NCI-H2107 treated with DMSO at 0.1 percent for 48 hours (cell line): Measurements from ENCODE around the gene SMAD4.
"Not testable (repeated sequence)": the region's sequence is repeated elsewhere in the genome, so short reads cannot be mapped to it uniquely, and the experiment has no call there.

Experiments used
- DNase-seq: peaks from one replicate; lab custom pipeline; 2025; ENCODE audit not compliant: unreplicated experiment; lab: John Stamatoyannopoulos, UW

Gene SMAD4

DNA sequence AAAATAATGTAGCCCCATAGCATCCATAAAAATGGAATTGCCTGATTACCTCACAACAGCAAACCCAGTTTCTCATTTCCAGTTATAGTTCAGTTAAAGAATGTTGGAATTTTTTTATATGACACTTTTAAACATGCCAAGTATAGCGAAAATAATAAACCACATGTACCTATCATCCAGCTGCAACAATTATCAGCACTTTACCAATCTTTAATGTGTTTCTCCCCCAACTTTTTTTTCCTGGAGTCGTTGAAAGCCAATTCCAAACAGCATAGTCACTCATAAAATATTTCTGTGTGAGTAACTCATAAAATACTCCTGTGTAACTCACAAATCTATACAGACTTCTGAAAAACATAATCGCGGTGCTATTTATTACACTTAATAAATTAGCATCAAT, 38.1 kb downstream of the SMAD4 start:
- no peak for DNase-seq

DNA sequence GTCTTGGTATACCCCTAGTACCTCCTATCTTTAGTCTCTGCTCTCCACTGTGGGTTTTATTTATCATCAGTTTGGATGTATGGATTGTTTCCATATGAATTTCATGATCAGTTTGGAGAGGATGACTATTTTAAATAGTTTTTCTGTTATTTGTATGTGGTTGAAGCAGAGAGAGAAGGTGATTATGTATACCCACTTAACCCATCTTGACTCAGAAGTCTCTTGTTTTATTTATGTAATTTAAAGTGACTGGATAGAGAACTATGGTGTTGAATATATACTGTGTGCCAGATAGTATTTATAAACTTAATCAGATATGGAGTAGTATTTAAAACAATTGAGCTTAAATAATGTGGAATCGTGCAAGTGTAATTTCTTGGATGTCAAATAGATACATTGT, 39.9 kb downstream of the SMAD4 start:
- DNase-seq, result no peak

DNA sequence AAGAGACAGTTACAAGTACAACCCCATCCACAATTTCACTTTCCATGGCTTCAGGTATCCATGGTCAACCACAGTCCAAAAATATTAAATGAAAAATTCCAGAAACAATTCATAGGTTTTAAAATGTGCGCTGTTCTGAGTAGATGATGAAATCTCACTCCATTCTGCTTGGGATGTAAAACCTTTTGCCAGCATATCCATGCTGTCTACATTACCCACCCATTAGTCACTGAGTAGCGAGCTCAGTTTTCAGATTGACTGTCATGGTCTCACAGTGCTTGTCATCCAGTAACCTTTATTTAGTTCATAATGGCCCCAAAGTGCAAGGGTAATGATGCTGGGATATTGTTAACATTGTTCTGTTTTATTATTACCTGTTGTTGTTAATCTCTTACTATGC, 40.5 kb downstream of the SMAD4 start:
- no peak for DNase-seq

DNA sequence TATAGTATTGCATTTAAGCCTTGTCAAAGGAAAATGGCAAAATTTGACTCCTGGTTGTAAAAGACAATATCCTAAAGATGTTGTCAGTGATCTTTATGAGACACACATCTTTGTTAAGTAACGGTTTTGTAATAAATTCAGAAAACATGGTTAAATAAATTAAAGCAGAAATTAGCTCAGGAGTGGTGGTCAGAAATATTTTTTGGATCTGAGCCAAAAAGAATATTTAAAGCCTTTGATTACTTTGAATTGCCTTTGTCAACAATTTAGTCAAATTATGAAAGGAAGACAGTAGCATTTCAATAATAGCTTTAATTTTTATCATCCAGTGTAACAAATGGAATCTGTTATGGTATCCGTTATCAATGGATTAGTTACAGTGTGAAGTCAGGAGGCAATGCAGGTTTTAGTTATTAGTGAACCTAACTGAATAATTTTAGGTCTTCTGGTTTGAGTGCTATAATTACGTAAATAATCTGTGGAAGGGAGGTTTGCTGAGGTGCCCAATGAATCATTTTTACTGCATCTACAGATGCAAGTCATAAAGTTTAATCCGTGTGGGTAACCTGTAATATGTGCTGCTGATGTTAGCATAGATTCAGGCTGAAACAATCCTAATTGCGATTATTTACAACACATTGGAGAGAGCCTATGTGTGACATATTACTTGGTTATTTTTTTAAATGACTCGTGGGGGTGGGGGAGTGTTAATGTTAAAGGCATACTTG, 42.7 kb downstream of the SMAD4 start:
- DNase-seq, result no peak

DNA sequence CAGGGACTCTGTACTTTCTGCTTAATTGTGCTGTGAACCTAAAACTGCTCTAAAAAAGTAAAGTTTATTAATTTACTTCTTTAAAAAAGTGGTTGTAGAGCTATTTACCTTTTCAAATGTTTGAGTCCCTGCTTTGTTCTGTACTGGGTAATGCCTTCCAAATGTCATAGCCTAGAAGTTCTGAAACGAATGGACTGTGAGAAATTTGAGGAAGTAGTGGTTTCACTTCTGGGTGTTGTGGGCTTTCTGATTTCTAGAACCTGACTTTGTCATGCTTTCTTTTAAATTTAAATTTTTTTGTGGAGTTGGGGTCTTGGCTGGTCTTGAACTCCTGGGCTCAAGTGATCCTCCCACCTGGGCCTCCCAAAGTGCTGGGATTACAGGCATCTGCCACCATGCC, 44.6 kb downstream of the SMAD4 start:
- DNase-seq, result no peak

DNA sequence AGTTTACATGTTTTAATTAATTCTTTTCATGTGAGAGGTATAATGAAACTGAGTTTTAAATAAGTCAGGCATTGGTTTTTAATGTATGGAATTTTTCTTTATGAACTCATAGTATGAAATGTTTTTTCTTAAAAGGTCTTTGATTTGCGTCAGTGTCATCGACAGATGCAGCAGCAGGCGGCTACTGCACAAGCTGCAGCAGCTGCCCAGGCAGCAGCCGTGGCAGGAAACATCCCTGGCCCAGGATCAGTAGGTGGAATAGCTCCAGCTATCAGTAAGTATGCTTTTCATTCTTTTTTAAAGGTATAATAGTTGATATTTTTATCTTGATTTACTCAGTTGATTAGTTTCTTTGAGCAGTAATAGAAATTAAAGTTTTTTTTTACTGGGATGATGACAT, 46.5 kb downstream of the SMAD4 start:
- DNase-seq, result no peak

DNA sequence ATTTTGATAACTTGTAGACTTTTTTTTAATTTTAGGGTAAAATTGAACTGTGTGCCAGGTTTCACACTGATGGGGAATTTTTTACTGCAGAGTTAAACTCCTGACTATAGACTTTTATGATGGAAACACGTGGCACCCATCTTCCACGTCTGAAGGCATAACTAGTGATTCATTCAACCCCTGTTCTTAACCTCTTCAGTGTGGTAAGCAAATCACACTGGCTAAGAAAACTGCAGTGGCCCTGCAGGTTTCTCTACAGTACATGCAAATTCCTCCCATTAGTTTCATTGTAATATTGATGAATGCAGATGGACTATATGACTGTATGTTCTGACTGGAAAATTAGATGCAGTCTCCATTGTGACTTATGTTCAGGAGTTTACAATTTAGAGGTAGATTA, 47.2 kb downstream of the SMAD4 start:
- no peak for DNase-seq

DNA sequence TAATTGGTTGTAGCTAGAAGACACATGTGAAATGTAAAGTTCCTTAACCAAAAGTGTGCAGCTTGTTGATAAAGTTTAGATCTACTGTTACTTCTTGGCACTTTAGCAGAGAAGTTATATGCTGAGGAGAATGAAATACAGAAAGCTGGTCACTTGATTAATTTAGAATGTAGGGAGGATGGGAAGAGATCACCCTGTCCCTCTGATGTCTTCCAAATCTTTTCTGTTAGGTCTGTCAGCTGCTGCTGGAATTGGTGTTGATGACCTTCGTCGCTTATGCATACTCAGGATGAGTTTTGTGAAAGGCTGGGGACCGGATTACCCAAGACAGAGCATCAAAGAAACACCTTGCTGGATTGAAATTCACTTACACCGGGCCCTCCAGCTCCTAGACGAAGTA, 48.0 kb downstream of the SMAD4 start:
- no peak for DNase-seq

DNA sequence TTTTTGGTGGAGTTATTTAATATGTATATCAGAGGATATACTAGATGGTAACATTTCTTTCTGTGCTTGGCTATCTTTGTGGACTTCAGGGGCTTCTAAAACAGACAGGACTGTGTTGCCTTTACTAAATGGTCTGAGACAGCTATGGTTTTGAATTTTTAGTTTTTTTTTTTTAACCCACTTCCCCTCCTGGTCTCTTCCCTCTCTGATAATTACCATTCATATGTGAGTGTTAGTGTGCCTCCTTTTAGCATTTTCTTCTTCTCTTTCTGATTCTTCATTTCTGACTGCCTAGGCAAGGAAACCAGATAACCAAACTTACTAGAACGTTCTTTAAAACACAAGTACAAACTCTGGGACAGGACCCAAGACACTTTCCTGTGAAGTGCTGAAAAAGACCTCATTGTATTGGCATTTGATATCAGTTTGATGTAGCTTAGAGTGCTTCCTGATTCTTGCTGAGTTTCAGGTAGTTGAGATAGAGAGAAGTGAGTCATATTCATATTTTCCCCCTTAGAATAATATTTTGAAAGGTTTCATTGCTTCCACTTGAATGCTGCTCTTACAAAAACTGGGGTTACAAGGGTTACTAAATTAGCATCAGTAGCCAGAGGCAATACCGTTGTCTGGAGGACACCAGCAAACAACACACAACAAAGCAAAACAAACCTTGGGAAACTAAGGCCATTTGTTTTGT, 52.7 kb downstream of the SMAD4 start:
- DNase-seq, result no peak

DNA sequence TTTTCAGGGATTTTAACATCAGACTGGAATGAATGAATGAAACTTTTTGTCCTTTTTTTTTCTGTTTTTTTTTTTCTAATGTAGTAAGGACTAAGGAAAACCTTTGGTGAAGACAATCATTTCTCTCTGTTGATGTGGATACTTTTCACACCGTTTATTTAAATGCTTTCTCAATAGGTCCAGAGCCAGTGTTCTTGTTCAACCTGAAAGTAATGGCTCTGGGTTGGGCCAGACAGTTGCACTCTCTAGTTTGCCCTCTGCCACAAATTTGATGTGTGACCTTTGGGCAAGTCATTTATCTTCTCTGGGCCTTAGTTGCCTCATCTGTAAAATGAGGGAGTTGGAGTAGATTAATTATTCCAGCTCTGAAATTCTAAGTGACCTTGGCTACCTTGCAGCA, 53.4 kb downstream of the SMAD4 start:
- DNase-seq, result no peak

DNA sequence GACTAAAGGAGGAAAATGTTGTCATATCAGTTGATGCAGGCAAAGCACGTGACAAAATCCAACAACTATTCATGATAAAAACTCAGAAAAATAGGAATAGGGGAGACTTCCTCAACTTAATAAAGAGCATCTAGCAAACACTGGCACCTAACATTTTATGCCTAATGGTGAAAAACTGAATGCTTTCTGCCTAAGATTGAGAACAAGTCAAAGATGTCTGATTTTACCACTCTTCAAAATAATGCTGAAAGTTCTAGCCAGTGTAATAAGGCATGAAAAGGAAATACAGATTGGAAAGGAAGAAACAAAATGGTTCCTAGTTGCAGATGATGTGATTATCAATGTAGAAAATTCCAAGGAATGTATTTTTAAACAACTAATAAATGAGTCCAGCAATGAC, 58.4 kb downstream of the SMAD4 start:
- no peak for DNase-seq

DNA sequence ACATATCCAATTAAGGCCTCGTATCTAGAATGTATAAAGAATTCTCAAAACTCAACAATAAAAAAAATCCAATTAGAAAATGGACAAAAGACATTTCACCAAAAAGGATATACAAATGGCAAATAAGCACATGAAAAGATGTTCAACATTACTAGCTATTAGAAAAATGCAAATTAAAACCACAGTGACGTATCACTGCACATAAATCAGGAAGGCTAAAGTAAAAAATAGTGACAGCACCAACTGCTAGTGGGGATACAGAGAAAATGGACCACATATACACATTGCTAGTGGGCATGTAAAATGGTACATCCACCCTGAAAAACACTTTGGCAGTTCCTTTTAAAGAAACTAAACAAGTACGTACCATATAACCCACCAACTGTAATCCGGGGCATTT, 59.7 kb downstream of the SMAD4 start:
- no peak for DNase-seq

DNA sequence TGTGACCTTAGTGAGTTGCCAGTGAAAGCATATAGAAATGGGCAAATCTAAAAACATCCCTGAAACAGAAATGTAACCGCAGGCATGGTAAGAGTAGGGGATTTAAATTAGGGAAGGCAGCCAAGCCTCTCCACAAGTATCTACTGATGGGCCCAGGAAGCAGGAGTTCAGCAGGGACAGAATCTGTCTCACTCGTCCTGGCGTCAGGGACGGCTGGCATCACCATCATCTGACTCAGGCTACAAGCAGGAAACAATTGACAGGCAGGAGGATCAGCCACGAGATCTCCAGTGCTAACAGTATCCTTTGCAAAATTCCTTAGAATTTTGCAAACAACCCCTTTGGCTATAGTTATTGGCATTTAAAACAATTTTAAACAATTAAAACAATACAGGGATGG, 61.3 kb downstream of the SMAD4 start:
- no peak for DNase-seq

DNA sequence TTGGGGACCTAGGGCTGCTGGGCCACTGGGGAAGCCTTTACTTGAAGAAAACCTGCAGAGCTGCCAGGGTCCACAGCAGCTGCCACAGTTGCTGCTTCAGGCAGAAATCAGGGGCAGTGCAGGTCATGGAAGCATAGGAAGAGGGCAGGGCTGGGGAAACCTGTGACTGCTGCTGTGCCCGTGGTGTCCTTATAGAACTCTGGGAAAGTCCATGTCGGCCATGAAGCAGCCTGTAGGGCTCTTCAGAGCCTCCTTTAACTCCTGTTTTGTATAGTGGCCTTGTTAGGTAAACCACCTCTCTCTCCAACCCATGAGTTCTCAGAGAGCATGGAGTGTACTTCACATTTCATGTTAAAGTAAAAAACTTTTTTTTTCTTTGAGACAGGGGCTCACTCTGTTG, 62.1 kb downstream of the SMAD4 start:
- no peak for DNase-seq

DNA sequence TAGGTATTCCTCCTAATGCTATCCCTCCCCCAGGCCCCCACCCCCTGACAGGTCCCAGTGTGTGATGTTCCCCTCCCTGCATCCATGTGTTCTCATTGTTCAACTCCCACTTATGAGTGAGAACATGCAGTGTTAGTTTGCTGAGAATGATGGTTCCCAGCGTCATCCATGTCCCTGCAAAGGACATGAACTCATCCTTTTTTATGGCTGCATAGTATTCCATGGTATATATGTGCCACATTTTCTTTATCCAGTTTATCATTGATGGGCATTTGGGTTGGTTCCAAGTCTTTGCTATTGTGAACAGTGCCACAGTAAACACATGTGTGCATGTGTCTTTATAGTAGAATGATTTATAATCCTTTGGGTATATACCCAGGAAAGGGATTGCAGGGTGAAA, 63.0 kb downstream of the SMAD4 start:
- DNase-seq, result not testable (repeated sequence)

DNA sequence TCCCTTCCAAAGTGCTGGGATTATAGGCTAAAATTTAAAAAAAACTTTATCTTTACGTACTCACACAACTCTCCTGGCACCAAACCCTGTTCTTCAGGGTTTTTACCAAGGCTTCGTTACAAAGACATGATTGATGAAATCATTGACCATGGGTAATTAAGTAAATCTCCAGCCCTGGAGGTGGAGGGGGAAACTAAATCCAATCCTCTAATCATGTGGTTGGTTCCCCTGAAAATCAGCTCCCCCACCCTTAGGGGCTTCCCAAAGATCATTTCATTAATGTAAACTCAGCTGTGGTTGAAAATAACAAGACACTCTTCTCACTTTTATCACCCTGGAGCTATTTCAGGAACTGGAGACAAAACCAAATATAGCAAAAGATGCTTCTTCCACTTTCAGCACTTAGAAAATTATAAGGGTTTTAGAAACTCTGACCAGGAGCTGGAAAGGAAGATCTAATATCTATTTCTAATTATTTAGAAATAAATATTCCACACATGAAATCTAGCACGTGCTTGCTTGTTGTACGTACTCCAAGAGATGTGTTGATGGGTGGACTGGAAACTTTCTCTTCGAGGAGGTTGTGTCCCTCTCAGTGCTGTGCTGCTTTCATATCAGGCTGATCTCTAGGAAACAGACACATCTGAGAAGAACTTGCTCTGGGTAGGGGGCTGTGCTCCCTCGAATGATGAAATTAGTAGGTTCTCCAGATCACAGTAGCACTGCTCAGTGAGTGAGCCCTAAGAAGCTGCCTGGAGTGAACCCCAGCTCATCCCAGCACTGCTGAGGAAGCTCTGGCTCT, 67.2 kb downstream of the SMAD4 start:
- DNase-seq, result no peak

DNA sequence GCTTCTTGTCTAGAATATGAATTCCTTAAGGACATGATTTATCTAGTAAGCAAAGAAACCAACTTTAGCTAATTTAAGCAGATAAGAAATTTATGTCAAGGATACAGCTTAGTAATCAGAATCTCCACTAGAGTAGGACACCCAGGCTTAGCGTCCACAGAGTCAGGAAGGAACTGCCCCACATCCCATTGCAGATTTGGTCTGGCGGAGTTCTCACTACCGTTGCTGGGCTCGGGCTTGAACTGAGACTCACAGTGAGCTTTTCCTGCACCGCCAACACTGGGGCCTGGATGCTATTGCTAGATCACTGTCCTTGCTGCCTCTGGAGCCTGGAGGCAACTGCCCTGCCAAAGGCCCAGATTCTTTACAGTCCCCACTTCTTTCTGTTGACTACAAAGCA, 68.1 kb downstream of the SMAD4 start:
- DNase-seq, result no peak

DNA sequence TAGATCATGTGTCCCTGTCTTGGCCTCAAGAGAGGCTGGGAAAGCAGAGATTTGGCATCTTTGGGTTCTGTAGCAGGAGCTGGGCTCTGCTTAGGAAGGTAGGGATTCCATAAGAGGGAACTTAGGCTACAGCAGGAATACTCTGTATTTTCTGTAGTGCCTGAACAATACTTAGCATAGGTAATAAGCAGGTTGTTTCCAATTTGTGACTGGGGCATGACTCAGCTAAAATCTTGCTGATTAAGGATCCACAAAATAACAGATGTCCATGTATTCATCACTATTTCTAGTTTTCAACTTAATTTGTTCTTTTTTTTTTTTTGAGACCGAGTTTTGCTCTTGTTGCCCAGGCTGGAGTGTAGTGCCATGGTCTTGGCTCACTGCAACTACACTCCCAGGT, 68.5 kb downstream of the SMAD4 start:
- no peak for DNase-seq

DNA sequence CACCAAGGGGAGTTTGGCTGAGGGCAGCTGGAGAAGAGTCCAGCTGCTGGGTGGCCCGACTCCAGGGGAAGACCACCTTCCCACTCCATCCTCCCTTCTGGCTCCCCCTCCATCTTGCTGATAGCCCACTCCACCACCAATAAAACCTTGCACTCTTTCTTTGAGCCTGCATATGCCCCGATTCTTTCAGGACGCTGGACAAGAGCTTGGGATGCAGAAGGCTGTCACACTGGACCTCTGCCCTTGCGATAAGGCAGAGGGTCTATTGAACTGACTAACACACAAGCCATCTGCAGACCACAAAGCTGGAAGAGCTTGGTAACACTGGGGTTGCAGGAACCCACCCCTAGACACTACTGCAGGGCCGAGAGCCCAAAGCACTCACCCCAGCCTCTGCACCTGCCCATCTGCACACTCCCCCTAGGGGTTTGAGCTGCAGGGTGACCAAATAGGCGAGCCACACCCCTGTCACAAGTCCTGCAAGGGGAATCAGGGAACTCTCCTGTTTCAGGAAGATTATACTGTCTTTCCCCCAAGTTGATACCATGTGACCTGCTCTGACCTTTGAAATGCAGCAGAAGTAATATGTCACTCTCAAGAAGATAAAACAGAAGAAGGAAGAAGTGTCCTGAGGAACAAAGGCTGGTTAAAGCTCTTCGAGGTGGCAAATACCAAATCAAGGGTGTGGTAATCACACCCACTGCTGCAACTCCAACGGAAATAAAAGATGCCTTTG, 70.5 kb downstream of the SMAD4 start:
- no peak for DNase-seq

DNA sequence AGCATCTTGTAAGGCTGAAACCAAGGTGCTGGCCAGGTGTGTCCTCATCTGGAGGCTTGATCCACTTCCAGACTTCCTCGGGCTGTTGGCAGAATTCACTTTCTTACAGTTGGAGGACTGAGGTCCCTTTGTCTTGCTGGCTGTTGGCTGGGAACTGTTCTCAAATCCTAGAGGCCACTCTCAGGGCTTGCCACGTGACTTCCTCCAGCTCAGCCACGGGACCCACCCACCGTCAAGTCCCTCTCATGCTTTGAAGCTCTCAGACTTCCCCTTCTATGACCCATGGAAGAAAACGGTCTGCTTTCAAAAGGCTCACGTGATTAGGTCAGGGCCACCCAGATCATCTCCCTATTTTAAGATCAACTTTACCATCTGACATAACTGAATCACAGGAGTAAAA, 77.1 kb downstream of the SMAD4 start:
- no peak for DNase-seq

DNA sequence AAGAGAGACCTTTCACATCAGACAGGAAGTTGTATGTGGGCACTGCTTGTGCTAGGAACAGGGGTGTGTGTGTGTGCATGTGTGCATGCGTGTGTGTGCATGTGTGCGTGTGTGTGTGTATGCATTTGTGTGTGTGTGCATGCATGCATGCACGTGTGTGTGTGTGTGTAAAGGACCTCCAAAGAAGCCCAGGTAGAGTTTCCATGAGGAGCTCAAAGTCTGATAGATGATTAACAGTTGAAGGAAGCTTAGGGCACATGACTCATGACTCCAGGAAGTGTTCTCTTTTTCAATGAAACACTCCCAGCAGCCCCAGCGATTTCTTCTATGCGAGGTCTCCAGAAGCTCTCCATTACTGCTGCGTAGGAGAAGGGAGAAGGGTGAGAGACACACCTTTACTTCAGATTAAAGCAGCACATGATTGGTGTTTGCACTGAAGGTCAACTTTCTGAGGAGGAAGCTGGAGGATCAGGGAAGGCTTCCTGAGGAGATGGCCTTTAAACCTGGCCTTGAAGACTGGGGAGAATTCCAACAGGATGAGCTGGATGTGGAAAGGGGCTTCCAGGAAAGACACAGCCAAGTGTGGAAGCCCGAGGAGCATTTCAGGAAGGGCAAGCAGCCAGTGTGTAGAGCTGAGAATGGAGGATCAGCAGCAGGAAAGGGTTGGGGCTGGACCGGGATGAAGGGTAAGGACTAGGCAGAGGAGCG, 77.7 kb downstream of the SMAD4 start:
- DNase-seq, result no peak
